ENCODE data around the gene HIVEP2. TPM values are rescaled to one million over a fixed set of nuclear protein-coding genes. Genes with fewer than 3 reads are reported as not detected.

HIVEP2 gene
- total RNA-seq, 1 donor from 2014 or later, result 24.6 TPM

GRCh38 chr6:142786476-142786875, 158.5 kb downstream of the HIVEP2 start:
- no peak for DNase-seq (ENCODE audit: low read depth)

GRCh38 chr6:142784344-142784743, 160.6 kb downstream of the HIVEP2 start:
- TF ChIP-seq CTCF (IDR thresholded peaks at IDR 0.05; ENCODE audit: insufficient read depth, low read length, poor library complexity, severe bottlenecking), result no peak
- no peak overlapping the region for H3K4me3 ChIP-seq (ENCODE audit: low read depth, low read length)

More at GRCh38 chr6:142786476-142786875, 158.5 kb downstream of the HIVEP2 start:
- Histone ChIP-seq H3K36me3 (ENCODE audit: control insufficient read depth, insufficient read depth, low read length) (no peaks in the 10 kb centered on the region), H3K4me3 (ENCODE audit: low read depth, low read length) (no peak overlapping the region), H3K27me3 (ENCODE audit: control insufficient read depth, insufficient read depth, low read length) (no peaks in the 10 kb centered on the region)
- TF ChIP-seq CTCF (IDR thresholded peaks at IDR 0.05; ENCODE audit: insufficient read depth, low read length, poor library complexity, severe bottlenecking), result no peak

GRCh38 chr6:142783499-142783898, 161.5 kb downstream of the HIVEP2 start:
- H3K27me3 ChIP-seq (ENCODE audit: control insufficient read depth, insufficient read depth, low read length), result no peaks in the 10 kb centered on the region
- H3K4me3 ChIP-seq (ENCODE audit: low read depth, low read length), result no peak overlapping the region
- H3K36me3 ChIP-seq (ENCODE audit: control insufficient read depth, insufficient read depth, low read length), result no peaks in the 10 kb centered on the region
- no peak for TF ChIP-seq CTCF (IDR thresholded peaks at IDR 0.05; ENCODE audit: insufficient read depth, low read length, poor library complexity, severe bottlenecking)
- DNase-seq (ENCODE audit: low read depth), result no peak

More at GRCh38 chr6:142784344-142784743, 160.6 kb downstream of the HIVEP2 start:
- DNase-seq (ENCODE audit: low read depth), result no peak
- H3K27me3 ChIP-seq (ENCODE audit: control insufficient read depth, insufficient read depth, low read length), result no peaks in the 10 kb centered on the region
- no peaks in the 10 kb centered on the region for H3K36me3 ChIP-seq (ENCODE audit: control insufficient read depth, insufficient read depth, low read length)

GRCh38 chr6:142781129-142781528, 163.8 kb downstream of the HIVEP2 start:
- no peak for TF ChIP-seq CTCF (IDR thresholded peaks at IDR 0.05; ENCODE audit: insufficient read depth, low read length, poor library complexity, severe bottlenecking)
- no peak overlapping the region for H3K4me3 ChIP-seq (ENCODE audit: low read depth, low read length)
- no peaks in the 10 kb centered on the region for H3K36me3 ChIP-seq (ENCODE audit: control insufficient read depth, insufficient read depth, low read length)
- no peak for DNase-seq (ENCODE audit: low read depth)
- no peaks in the 10 kb centered on the region for H3K27me3 ChIP-seq (ENCODE audit: control insufficient read depth, insufficient read depth, low read length)

- Histone ChIP-seq H3K4me3 (ENCODE audit: low read depth, low read length) (no peak overlapping the region), H3K27me3 (ENCODE audit: control insufficient read depth, insufficient read depth, low read length) (no peaks in the 10 kb centered on the region), H3K36me3 (ENCODE audit: control insufficient read depth, insufficient read depth, low read length) (peaks cover 6% of the 10 kb centered on the region)
- no peak for TF ChIP-seq CTCF (IDR thresholded peaks at IDR 0.05; ENCODE audit: insufficient read depth, low read length, poor library complexity, severe bottlenecking)
- DNase-seq (ENCODE audit: low read depth), result no peak
These were observed 170.9 kb downstream of the HIVEP2 start for GRCh38 chr6:142773859-142774648.

- Histone ChIP-seq H3K4me3 (ENCODE audit: low read depth, low read length) (no peak overlapping the region), H3K27me3 (ENCODE audit: control insufficient read depth, insufficient read depth, low read length) (no peaks in the 10 kb centered on the region), H3K36me3 (ENCODE audit: control insufficient read depth, insufficient read depth, low read length) (peaks cover 6% of the 10 kb centered on the region)
- TF ChIP-seq CTCF (IDR thresholded peaks at IDR 0.05; ENCODE audit: insufficient read depth, low read length, poor library complexity, severe bottlenecking), result no peak
- DNase-seq (ENCODE audit: low read depth), result no peak
These were observed 171.7 kb downstream of the HIVEP2 start for GRCh38 chr6:142773324-142773723.
